Measurements from ENCODE around the gene ZNF236. TPM values are rescaled to one million over a fixed set of nuclear protein-coding genes. Genes with fewer than 3 reads are reported as not detected.
A peak's percentile ranks its signal among the peaks of the same experiment; 100 is the strongest.

The ZNF236 gene
- total RNA-seq, 4 donors from 2014 or later, result 15.6 to 28.0 (median 20.6) TPM

GRCh38 chr18:76985156-76985950 is 163.0 kb downstream of the ZNF236 start:
- no peak for DNase-seq
- Histone ChIP-seq H3K27me3 (no peaks in the 10 kb centered on the region), H3K27ac (no peak overlapping the region), H3K36me3 (no peaks in the 10 kb centered on the region), H3K4me3 (replicated peaks in 1 of 3) (no peak overlapping the region), H3K4me1 (peaks cover 21 to 23% of the 10 kb centered on the region in 2 donors), H3K9me3 (no peaks in the 10 kb centered on the region)
- intact Hi-C loops (cut with DNase I), result loop anchor here (10.0 kb wide), 1 partner anchor 181 kb away; no protein-coding TSS in a partner anchor
- TF ChIP-seq POLR2A (IDR thresholded peaks at IDR 0.05) (no peak), CTCF (IDR thresholded peaks at IDR 0.05) (no peak)
- WGBS, 2 donors, result 94 to 95% methylated on average over 17 to 24 of the region's 27 CpGs

- no peak for DNase-seq
- H3K27me3 ChIP-seq, result no peaks in the 10 kb centered on the region
- peaks cover 17 to 18% of the 10 kb centered on the region in 2 donors for H3K4me1 ChIP-seq
- no peak for TF ChIP-seq CTCF (IDR thresholded peaks at IDR 0.05)
- TF ChIP-seq POLR2A (IDR thresholded peaks at IDR 0.05), result no peak
- H3K27ac ChIP-seq, result no peak overlapping the region
- no peak overlapping the region for H3K4me3 ChIP-seq (replicated peaks in 1 of 3)
- WGBS, 2 donors, result 97% methylated on average over 9 of the region's 9 CpGs
- H3K36me3 ChIP-seq, result no peaks in the 10 kb centered on the region
- intact Hi-C loops (cut with DNase I), result loop anchor here (10.0 kb wide), 1 partner anchor 181 kb away; no protein-coding TSS in a partner anchor
- no peaks in the 10 kb centered on the region for H3K9me3 ChIP-seq
Measured at GRCh38 chr18:76985951-76986236, 163.5 kb downstream of the ZNF236 start.

GRCh38 chr18:76986406-76986805 is 164.0 kb downstream of the ZNF236 start:
- peak; percentile 58 to 72 for DNase-seq
- 44 to 80% methylated on average over 7 of the region's 7 CpGs for WGBS, 2 donors
- Histone ChIP-seq H3K27me3 (no peaks in the 10 kb centered on the region), H3K36me3 (no peaks in the 10 kb centered on the region), H3K9me3 (no peaks in the 10 kb centered on the region), H3K4me1 (peaks cover 14 to 16% of the 10 kb centered on the region in 2 donors), H3K27ac (no peak overlapping the region), H3K4me3 (replicated peaks in 1 of 3) (no peak overlapping the region)
- intact Hi-C loops (cut with DNase I), result loop anchor here (10.0 kb wide), 1 partner anchor 182 kb away; no protein-coding TSS in a partner anchor
- TF ChIP-seq CTCF (IDR thresholded peaks at IDR 0.05) (no peak), POLR2A (IDR thresholded peaks at IDR 0.05) (no peak)

GRCh38 chr18:76988031-76988826 is 165.9 kb downstream of the ZNF236 start:
- WGBS, 2 donors, result 72 to 81% methylated on average over 27 of the region's 27 CpGs

More at GRCh38 chr18:76988031-76988826, 165.9 kb downstream of the ZNF236 start:
- no peaks in the 10 kb centered on the region for H3K9me3 ChIP-seq
- H3K36me3 ChIP-seq, result no peaks in the 10 kb centered on the region
- no peak for TF ChIP-seq CTCF (IDR thresholded peaks at IDR 0.05)
- no peak for TF ChIP-seq POLR2A (IDR thresholded peaks at IDR 0.05)
- DNase-seq, result no peak
- no peak overlapping the region for H3K4me3 ChIP-seq (replicated peaks in 1 of 3)
- no peak overlapping the region for H3K27ac ChIP-seq
- no peaks in the 10 kb centered on the region for H3K27me3 ChIP-seq
- H3K4me1 ChIP-seq, result peaks cover 0 to 3% of the 10 kb centered on the region in 2 donors
- intact Hi-C loops (cut with DNase I), result loop anchor here (10.0 kb wide), 1 partner anchor 183 kb away; no protein-coding TSS in a partner anchor
